ENCODE measurements around the gene LST1.

Gene LST1

GRCh38 chr6:31624070-31624469 is 38.0 kb downstream of the LST1 start:
- Histone ChIP-seq H3K4me3 (replicated peaks; ENCODE audit: low read depth, low read length) (no peak overlapping the region), H3K36me3 (ENCODE audit: control insufficient read depth, insufficient read depth, low read length) (peaks cover 45% of the 10 kb centered on the region), H3K27me3 (replicated peaks; ENCODE audit: control insufficient read depth, insufficient read depth, low read length) (no peaks in the 10 kb centered on the region)
- no peak for DNase-seq (ENCODE audit: extremely low read depth, insufficient read length)
- TF ChIP-seq CTCF (IDR thresholded peaks at IDR 0.05; ENCODE audit: insufficient read depth, low read length, poor library complexity, severe bottlenecking) = no peak

GRCh38 chr6:31626952-31627351 is 40.9 kb downstream of the LST1 start:
- DNase-seq (ENCODE audit: extremely low read depth, insufficient read length) = no peak
- H3K4me3 ChIP-seq (replicated peaks; ENCODE audit: low read depth, low read length) = no peak overlapping the region
- no peak for TF ChIP-seq CTCF (IDR thresholded peaks at IDR 0.05; ENCODE audit: insufficient read depth, low read length, poor library complexity, severe bottlenecking)
- H3K36me3 ChIP-seq (ENCODE audit: control insufficient read depth, insufficient read depth, low read length) = peaks cover 65% of the 10 kb centered on the region
- H3K27me3 ChIP-seq (replicated peaks; ENCODE audit: control insufficient read depth, insufficient read depth, low read length) = no peaks in the 10 kb centered on the region

GRCh38 chr6:31627690-31628287 is 41.7 kb downstream of the LST1 start:
- no peak for TF ChIP-seq CTCF (IDR thresholded peaks at IDR 0.05; ENCODE audit: insufficient read depth, low read length, poor library complexity, severe bottlenecking)
- no peaks in the 10 kb centered on the region for H3K27me3 ChIP-seq (replicated peaks; ENCODE audit: control insufficient read depth, insufficient read depth, low read length)
- H3K36me3 ChIP-seq (ENCODE audit: control insufficient read depth, insufficient read depth, low read length) = peaks cover 71% of the 10 kb centered on the region
- no peak overlapping the region for H3K4me3 ChIP-seq (replicated peaks; ENCODE audit: low read depth, low read length)
- DNase-seq (ENCODE audit: extremely low read depth, insufficient read length) = no peak

GRCh38 chr6:31629014-31629413 is 42.9 kb downstream of the LST1 start:
- no peak for TF ChIP-seq CTCF (IDR thresholded peaks at IDR 0.05; ENCODE audit: insufficient read depth, low read length, poor library complexity, severe bottlenecking)
- H3K36me3 ChIP-seq (ENCODE audit: control insufficient read depth, insufficient read depth, low read length) = peaks cover 71% of the 10 kb centered on the region
- H3K27me3 ChIP-seq (replicated peaks; ENCODE audit: control insufficient read depth, insufficient read depth, low read length) = no peaks in the 10 kb centered on the region
- no peak for DNase-seq (ENCODE audit: extremely low read depth, insufficient read length)
- H3K4me3 ChIP-seq (replicated peaks; ENCODE audit: low read depth, low read length) = no peak overlapping the region

GRCh38 chr6:31630177-31630934 is 44.3 kb downstream of the LST1 start:
- Histone ChIP-seq H3K4me3 (replicated peaks; ENCODE audit: low read depth, low read length) (no peak overlapping the region), H3K36me3 (ENCODE audit: control insufficient read depth, insufficient read depth, low read length) (peaks cover 70% of the 10 kb centered on the region), H3K27me3 (replicated peaks; ENCODE audit: control insufficient read depth, insufficient read depth, low read length) (no peaks in the 10 kb centered on the region)
- no peak for DNase-seq (ENCODE audit: extremely low read depth, insufficient read length)
- TF ChIP-seq CTCF (IDR thresholded peaks at IDR 0.05; ENCODE audit: insufficient read depth, low read length, poor library complexity, severe bottlenecking) = no peak

Measured in GM06990 (cell line).